GM19043 (cell line): ENCODE data around the gene CLECL1.
"Not testable (repeated sequence)": the region's sequence is repeated elsewhere in the genome, so short reads cannot be mapped to it uniquely, and the experiment has no call there.

Experiments
- ATAC-seq: cut with Tn5 transposase; IDR thresholded peaks from one replicate; pipeline ENCODE4 v1.9.1; 2021; ENCODE audit warnings: low read depth; ENCODE audit not compliant: unreplicated experiment

CLECL1 gene

DNA sequence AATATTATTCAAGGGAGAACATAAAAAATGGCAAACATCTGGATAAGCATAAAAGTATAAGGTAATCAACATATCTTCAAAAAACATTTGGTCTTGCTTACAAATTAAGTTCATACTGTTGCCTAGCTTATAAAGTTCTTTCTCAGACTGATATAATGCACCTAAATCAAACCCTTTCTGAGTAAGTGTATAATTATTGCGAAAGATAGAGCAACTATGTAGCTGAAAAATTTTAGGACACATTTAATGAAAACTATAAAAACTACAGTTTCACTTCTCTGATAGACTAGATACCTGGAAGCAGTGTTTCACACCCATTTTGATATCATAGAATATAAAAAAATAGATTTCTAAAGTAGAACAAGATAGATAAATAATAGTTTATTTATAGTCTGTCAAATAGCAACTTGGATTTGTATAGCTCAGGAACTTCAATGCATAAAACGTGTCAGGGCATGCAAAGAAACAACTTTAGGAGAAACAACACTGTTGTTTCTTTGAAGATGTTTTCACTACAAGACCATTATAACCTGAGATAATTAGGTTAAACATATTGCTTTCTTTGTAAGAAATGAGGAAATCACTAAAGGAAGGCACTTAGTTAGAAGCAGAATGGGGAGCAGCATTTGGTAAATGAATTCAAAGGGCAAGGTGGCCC is 7.6 kb downstream of the CLECL1 start:
- no peak for ATAC-seq

DNA sequence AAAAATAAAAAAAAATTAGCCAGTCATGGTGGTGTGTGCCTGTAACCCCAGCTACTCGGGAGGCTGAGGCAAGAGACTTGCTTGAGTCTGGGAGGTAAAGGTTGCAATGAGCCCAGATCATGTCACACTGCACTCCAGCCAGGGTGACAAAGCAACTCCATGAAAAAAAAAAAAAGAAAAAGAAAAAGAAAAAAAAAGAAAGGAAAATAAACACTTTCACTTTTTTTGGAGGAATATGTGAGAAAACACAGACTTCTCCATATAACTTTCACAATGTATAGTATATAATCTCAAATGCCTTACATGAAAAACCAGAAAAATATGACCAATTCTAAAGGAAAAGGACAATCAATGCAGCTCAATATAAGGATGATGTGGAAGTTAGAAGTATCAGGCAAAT is 8.9 kb downstream of the CLECL1 start:
- no peak for ATAC-seq

DNA sequence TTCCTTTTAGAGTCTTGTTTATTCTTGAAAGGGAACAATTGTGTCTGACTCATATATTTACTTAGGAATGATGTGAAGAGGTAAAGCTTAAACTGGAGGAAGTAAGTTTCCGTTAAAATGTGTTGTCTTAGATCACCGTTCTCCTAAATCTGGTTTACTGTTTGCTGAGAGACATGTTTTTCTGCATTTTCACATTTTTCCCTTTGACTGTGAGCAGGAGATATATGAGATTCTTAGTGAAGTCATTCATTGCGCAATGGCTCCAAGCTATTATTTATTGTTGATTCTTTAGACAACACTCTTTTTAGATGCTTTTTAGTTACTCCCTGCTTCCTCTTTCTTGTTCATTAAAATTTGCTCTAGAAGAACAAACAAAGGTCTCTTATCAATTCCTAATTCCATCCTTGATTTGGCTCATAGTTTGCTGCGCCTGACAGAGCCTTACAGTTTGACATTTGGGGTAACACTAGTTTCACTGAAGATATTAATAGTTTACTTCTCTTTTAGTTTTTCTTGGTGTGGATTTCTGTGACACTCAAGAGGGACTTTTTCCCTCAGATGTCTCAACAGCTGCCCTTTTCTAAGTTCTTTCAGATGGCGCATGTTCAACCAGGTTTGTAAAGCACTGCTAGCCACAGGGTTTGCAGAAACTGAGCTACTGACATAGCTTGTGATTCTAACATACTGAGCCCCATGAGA is 11.4 kb downstream of the CLECL1 start:
- peak; percentile 43 for ATAC-seq

DNA sequence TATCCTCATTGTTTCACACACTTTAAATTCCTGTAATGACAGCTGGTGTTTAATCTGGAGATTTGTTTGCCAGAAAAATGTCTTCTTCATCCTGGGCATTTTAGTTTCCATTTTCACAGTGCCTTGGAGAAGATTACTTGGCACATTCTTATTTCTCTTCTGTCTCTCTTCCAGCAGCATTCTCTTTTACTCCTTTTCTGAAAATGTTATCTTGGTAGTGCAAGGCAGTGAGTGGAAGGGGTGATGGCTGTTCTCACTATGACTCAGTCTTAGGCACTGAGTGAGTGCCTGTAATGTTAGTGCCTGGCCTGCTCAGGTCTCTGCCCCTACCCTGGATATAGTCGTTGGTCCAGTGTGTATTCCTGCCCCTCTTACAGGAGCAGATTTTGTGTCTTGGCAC is 13.1 kb downstream of the CLECL1 start:
- no peak for ATAC-seq

DNA sequence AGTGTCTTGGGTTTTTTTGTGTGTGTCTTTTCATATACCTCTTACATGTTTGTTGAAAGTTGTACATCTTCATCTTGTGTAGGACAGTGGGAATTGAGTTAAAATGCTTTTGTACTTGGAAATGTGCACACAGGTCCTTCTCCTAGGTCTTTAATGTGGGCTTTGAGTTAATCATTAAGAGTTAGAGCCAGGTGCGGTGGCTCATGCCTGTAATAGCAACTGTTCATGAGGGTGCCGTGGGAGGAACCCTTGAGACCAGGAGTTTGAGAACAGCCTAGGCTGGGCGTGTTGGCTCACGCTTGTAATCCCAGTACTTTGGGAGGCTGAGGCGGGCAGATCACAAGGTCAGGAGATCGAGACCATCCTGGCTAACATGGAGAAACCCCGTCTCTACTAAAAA is 13.9 kb downstream of the CLECL1 start:
- no peak for ATAC-seq

DNA sequence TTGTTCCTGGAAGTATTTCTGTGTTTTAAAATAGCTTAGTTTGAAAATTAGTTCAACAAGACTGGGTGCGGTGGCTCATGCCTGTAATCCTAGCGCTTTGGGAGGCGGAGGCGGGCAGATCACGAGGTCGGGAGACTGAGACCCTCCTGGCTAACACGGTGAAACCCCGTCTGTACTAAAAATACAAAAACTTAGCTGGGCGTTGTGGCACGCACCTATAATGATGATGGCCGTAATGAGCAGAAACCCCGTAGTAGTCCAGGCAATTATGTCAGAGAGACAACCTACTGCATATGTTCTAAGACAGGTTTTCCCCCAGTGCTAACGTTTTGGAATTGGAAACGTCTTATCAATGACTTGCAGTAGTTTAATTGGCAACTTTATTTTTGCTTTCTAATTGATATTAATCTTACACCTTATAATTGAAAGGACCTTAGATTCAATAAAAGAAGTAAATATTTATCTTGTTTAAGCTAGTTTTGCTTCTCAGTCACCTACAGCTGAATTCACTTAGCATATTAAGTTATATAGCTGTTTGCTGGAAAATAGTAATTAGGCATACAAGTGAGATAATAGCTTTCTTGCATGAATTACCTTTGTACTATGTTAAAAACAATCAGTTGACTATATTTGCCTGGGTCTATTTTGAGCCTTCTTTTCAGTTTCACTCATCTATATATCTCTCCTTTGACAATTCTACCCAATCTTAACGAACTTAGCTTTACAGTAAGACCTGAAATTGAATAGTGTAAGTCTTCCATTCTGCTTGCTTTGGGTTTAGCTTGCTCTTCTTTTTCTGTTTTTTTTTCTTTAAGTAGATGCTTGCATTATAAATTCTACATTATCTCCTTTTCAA is 15.6 kb downstream of the CLECL1 start:
- no peak for ATAC-seq

DNA sequence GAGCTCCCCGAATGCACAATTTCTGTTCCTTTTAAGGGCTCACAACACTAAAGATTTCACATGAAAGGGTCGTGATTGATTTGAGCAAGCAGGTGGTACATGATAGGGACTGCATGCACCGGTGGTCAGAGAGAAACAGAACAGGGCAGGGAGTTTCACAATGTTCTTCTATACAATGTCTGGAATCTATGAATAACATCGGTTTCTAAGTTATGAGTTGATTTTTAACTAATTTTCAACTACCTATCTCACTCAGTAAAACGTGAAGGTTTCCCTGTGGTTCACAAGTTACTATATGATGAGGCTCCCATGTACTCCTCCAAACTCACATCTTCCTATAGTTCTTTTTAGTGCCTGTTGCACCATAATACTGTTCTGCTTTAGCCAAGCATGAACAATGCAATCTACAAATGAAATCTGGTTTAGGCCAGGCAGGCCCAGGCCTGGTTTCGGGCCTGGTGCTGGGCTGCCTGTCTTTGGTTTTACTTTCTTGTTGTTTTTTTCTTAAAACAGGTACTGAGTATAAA is 19.8 kb downstream of the CLECL1 start:
- ATAC-seq: peak; percentile 61

DNA sequence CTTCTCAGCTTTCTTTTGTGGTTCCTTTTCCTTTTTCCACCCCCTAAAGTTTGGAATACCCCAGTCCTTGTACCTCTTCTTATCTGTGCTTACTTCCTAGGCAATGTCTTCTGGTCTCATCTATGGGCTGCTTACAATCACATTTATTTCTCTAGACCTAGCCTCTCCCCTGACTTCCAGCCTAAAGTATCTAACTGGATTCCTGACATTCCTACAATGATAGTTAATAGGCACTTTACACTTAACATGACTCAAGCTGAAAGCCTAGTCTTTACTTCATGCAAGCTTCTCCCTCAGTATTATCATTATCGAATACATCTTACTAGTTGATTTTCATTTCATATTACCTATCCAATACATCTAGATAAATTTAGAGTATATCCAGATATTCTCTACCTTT is 21.2 kb downstream of the CLECL1 start:
- no peak for ATAC-seq

DNA sequence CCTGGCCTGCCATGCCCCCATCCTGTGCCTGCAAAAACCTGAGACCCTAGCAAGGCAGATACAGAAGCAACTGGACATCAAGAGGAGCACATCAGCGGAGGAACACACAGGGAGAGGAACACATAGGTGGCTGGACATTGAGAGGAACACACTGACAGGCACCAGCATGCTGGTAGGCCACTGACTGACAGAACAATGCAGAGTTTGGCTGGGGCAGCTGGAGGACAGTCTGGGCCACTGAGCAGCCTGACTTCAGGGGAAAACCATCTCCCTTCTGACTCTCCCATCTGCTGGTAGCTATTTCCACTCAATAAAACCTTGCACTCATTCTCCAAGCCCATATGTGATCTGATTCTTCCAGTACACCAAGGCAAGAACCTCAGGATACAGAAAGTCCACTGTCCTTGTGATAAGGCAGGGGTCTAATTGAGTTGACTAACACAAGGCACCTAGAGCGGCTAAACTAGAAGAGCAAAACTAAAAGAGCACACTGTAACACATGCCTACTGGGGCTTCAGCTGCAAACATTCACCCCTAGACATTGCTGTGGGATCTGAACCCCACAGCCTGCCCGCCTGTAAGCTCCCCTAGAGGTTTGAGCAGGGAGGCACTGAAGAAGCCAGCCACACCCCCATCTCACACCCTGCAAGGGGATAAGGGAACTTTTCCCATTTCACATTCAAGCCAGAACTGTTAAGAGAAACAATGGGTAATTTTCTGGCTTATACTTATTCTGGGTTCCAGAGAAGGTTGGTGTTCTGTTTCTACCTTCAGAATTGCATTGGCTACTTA is 22.1 kb downstream of the CLECL1 start:
- no peak for ATAC-seq

DNA sequence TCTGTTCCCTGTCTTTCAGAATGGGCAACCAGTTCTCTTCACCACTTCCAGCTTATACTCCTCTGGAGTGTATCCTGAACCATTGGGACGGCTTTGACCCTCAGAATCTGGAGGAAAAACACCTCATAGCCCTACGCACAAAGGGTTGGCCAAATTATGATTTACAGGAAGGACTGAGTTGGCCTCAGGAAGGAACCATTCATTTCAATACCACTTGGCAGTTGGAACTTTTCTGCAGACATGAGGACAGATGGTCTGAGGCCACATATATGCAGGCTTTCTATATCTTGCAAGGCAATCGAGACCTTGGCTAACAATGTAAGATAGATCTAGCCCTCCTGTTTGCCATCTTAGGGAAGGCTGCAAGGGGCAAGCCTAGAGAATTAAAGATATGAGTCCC is 24.0 kb downstream of the CLECL1 start:
- no peak for ATAC-seq

DNA sequence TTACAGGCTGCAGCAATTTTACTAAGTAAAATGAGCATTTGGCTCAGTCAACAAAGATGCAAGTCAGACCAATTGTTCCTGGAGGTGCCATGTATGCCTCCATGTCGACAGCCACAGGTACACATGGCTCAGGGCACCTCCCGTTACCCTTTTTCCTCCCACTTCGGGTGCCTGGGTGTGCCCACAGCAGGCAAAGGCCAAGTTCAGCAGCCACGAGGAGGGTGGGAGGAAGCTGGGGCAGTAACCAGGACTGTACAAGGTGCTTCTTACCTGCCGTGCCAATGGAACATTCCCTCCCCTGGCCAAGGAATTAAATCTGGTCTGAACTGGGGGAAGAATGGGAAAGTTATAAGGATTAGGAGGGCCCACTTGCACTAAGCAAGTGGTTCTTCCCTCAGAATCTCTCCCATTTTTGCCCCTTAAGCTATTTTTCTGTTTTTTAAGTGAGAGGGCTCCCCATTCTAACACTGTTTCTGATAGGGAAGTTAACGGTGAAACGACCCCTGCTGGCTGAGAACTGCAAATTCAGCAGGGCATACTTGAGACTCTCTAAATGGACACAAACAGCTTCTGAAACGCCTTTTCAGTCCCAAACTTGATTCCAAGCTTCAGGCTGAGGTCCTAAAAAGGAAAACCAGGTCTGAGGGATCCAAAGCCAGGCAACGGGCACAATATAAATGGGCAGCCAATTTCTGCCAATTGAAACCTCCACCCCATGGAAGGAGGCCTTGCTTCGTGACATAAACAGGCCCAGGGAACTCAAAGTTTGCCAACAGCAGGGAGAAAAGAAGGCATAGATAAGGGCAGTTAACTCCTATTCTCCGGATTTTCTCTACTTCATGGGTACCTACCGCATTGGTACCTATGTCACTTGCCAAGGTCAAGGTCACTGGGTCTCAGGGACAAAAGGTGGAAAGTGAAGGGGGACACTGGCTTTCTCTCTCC is 24.8 kb downstream of the CLECL1 start:
- no peak for ATAC-seq

DNA sequence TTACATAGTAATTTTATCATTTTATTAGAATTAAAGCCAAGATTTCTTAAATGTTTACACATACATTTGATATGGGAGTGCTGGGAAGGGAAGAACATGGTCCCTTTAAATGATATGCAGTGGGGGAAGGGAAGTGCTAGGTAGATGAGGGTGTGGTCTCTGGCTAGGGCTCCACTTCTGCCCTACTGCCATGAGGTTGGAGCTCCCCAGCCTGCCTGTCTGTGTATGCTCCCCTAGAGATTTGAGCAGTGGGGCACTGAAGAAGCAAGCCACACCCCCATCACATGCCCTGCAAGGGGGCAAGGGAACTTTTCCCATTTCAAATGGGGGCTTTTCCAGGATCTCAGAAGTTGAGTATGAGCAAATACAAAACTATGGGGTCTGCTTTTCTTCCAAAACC is 25.5 kb downstream of the CLECL1 start:
- ATAC-seq: no peak

DNA sequence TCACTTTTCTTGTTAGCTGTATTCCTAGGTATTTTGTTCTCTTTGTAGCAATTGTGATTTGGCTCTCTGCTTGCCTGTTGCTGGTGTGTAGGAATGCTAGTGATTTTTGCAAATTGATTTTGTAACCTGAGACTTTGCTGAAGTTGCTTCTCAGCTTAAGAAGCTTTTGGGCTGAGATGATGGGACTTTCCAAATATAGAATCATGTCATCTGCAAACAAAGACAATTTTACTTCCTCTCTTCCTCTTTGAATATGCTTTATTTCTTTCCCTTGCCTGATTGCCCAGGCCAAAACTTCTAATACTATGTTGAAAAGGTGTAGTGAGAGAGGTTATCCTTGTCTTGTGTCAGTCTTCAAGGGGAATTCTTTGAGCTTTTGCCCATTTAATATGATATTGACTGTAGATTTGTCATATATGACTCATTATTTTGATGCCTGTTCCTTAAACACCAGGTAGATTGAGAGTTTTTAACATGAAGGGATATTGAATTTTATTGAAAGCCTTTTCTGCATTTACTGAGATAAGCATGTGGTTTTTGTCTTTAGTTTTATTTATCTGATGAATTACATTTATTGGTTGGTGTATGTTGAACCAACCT is 26.7 kb downstream of the CLECL1 start:
- ATAC-seq: no peak

DNA sequence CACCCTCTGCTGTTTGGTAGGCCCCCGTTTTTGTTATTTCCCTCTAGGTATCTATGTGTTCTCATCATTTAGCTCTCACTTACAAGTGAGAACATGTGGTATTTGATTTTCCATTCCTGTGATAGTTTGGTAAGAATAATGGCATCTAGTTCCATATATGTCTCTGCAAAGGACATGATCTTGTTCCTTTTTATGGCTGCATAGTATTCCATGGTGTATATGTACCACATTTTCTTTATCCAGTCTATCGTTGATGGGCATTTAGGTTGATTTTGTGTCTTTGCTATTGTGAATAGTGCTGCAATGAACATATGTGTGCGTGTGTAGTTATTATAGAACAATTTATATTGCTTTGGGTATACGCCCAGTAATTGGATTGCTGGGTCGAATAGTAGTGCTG is 28.3 kb downstream of the CLECL1 start:
- not testable (repeated sequence) for ATAC-seq

DNA sequence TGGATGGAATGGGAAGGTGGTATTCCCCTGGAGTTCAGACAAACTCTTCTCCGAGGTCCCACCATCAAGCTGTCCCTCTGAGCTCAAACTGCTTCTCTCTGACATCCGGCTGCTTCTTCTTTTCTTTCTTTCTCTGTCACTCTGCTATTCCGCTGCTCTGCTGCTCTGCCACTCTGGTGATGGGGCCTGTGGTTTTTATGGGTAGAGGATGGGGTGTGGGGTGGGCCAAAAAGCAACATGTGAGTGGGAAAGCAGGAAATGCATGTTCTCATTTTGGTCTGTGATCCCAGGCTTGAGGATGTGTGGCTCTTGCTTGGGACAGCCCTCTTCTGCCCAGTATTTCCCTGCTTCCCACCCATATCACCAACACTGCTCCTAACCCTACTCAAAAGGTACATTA is 30.6 kb downstream of the CLECL1 start:
- no peak for ATAC-seq

DNA sequence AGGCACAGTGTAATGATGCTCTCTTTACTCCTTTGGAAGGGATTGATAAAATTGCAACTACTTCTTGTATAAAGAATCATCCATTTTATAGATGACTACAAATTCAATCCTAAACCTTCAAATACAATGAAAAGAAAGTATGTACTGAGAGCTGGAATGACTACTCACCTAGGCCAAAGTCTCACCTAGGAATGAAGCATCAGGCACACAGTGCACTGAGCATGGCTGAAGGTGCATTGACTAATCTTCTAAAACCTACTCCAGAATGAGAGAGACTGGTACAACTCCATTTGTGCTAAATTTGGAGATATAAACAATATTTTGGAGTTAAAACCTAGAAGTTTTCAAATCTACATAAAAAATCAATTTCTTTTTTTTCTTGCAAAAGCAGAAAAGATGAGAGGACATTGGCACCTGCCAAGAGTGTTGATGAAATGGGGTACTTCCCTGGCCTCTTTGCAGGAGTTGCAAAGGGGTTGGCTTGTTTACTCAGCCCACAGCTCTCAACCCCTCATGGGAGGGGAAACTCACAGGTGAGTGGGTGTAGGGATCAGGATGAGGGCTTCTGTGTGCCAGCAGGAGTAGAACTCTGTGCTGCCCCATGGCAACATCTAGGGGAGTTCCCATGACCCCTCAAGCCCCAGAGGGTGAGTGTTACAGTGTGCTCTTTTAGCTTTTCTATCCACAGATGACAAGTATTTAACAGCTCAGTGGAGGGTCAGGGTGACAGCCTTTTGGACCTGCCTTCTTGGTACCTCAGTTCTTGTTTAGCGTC is 31.3 kb downstream of the CLECL1 start:
- ATAC-seq: no peak

DNA sequence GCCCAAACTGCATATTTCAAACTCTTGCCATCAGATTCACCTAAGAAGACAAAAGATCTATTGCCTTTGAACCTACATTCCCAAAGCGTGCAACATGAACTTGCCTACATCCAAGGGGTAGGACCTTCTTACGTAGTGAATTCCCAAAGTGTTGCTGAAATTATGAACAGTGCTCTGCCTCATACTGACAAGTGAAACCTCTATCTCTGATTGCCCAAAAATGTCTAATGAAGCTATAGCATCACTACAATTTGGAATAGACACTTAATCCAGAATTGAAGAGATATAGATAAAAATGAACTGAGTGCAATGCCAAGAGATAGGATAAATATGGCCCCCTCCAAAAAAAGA is 32.3 kb downstream of the CLECL1 start:
- ATAC-seq: no peak

DNA sequence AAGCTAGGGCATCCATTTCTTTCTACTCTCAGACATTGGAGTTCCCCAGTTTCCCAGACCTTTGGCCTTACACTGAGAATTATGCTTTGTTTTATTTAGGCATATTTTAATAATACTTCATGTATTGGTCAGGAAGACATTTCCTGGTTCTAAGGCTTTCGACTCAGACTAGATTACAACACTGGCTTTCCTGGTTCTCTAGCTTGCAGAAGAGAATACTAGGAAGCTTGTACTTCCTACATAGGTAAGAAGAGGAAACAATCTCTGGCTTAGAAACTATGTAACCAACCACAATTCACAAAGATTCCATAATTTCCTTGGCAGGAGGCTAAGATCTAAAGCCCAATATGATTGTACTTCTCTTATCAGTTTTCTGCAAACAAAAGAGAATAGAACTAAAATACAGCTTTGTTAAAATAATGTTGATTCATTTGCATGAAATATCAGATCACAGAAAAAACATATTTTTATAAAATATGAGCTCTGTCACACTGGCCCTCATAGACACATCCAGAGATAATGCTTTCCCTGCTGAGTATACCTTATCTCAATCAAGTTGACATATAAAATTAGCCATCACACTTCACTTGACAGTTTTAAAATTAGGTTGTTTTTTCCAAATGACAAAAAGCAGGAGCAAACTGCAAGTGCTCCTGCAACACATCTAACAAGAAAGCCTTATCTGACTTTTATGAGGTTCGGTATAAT is 32.8 kb downstream of the CLECL1 start:
- ATAC-seq: no peak
